HUES64 (cell line): ENCODE measurements around the gene DUSP28.

Experiments
- H3K27ac ChIP-seq: 2 replicates; pipeline ENCODE4 v1.7.0; 2013; ENCODE audit warnings: low read depth, low read length, inconsistent platforms
- H3K27me3 ChIP-seq: 2 replicates; pipeline ENCODE4 v1.6.1; 2013; ENCODE audit warnings: mild to moderate bottlenecking, low read length; ENCODE audit not compliant: insufficient read depth
- H3K36me3 ChIP-seq: 2 replicates; pipeline ENCODE4 v1.6.1; 2013; ENCODE audit warnings: mild to moderate bottlenecking, low read length; ENCODE audit not compliant: insufficient read depth
- H3K4me1 ChIP-seq: 2 replicates; pipeline ENCODE4 v1.6.1; 2013; ENCODE audit warnings: mild to moderate bottlenecking, low read length, moderate library complexity; ENCODE audit not compliant: insufficient read depth
- H3K4me3 ChIP-seq: 2 replicates; pipeline ENCODE4 v1.5.1; 2013; ENCODE audit warnings: mild to moderate bottlenecking, low read length, moderate library complexity
- H3K9ac ChIP-seq: 2 replicates; pipeline ENCODE4 v1.6.1; 2013; ENCODE audit warnings: mild to moderate bottlenecking, low read depth, low read length
- H3K9me3 ChIP-seq: 2 replicates; pipeline ENCODE4 v1.6.1; 2013; ENCODE audit warnings: low read depth, low read length; ENCODE audit not compliant: insufficient read depth
- WGBS: fragments of 150-250, 120-280 bp; methylation state at CpG from one replicate; pipeline ENCODE4 v1.1.7; 2013; ENCODE audit warnings: missing lambda C conversion rate; 5-methylcytosine and 5-hydroxymethylcytosine counted together

Gene DUSP28

DNA sequence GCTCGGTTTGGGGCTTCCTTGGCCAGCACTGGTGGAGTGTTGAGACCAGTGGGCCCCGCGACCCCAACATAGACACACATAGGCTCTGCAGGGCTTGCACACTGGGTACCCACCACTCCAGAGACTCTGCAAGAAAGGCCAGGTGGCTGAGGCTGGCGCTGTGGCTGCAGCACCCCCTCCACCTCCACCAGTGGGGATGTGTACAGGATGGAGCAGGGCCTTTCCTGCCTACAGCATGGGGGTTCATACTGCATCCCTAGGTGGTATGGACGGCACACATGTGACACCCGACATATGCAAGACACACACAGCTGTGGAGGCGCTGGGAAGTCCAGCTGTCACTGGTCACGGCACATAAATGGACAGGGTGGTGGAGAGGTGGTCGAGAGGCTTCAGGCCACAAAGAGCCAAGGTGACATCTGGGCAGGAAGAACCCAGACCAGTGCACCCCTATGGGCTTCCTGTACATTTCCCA lies 9.4 kb downstream of the DUSP28 start:
- no peak overlapping the region for H3K27ac ChIP-seq
- no peak overlapping the region for H3K9ac ChIP-seq
- 94% methylated on average over 9 of the region's 9 CpGs for WGBS
- H3K36me3 ChIP-seq = no peaks in the 10 kb centered on the region
- H3K4me3 ChIP-seq = no peak overlapping the region
- H3K9me3 ChIP-seq = no peaks in the 10 kb centered on the region
- H3K27me3 ChIP-seq = peaks cover 34% of the 10 kb centered on the region
- peaks cover 9% of the 10 kb centered on the region; the same call in 1 of the 2 replicates for H3K4me1 ChIP-seq

DNA sequence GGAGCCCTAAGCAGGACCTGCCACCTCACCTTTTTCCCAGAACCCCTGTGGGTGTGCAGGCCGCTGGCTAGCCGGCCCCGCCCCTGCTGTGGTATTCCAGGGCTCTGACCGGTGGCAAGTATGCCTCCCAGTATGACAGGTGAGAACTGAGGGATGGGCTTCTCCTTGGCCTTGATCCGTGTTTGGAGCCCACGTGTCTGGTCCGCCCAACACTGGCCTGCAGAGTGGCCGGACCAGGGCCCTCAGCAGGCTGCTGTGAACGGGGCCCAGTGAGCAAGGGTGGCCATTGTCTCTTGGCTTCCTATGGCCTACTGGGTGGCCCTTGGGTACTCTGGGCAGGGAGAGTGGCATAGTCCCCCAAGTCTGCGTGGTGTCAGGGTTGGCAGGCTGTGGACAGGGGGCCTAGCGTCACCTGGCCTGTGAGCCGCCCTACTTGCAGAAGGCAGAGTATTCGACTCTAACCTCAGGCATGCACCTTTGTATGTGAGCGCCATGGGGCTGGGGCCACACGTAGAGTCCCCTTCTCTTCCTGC lies 9.9 kb downstream of the DUSP28 start:
- Histone ChIP-seq H3K36me3 (no peaks in the 10 kb centered on the region), H3K4me3 (no peak overlapping the region), H3K27me3 (peaks cover 34% of the 10 kb centered on the region), H3K4me1 (peaks cover 9% of the 10 kb centered on the region; the same call in 1 of the 2 replicates), H3K27ac (no peak overlapping the region), H3K9ac (no peak overlapping the region), H3K9me3 (no peaks in the 10 kb centered on the region)
- WGBS = 94% methylated on average over 15 of the region's 15 CpGs

DNA sequence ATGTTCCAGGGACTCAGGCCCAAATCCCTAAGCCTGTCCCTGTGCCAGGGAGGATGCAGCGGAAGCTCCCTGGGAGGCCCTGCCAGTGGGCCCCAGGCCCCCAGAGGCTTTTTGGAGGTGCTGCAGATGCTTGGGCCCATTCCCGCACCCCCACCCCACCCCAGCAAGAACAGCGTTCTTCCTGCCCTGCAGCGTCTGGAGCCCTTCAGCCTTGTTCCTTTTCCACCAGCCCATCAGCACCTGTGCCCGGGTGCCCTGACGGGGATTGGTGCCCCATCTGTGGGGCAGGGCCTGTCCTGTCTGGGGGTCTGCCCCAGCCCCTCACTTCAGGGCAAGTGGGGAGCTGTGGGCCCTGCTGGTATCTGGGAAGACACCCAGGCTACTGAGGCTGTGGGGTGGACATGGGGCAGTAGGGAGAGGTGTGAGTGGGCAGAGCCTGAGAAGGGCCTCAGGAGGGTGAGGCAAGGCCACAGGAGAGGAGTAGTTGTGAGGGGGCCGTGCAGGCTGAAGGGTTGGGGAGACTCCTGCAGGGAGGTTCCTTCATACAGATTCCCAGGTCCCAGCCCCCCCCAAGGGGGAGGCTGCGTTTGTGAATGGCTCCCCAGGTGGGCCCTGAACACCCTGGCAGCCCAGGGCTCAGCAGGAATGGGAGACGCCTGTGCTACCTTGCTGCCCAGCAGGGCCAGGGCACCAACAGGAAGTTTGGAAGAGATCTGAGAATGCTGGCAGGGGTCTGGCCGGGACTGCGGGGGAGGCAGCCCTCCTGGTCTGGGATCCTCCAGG lies 10.6 kb downstream of the DUSP28 start:
- no peaks in the 10 kb centered on the region for H3K9me3 ChIP-seq
- H3K27ac ChIP-seq = no peak overlapping the region
- no peak overlapping the region for H3K4me3 ChIP-seq
- 91% methylated on average over 11 of the region's 11 CpGs for WGBS
- peaks cover 9% of the 10 kb centered on the region; the same call in 1 of the 2 replicates for H3K4me1 ChIP-seq
- no peak overlapping the region for H3K9ac ChIP-seq
- H3K36me3 ChIP-seq = no peaks in the 10 kb centered on the region
- peaks cover 34% of the 10 kb centered on the region for H3K27me3 ChIP-seq

DNA sequence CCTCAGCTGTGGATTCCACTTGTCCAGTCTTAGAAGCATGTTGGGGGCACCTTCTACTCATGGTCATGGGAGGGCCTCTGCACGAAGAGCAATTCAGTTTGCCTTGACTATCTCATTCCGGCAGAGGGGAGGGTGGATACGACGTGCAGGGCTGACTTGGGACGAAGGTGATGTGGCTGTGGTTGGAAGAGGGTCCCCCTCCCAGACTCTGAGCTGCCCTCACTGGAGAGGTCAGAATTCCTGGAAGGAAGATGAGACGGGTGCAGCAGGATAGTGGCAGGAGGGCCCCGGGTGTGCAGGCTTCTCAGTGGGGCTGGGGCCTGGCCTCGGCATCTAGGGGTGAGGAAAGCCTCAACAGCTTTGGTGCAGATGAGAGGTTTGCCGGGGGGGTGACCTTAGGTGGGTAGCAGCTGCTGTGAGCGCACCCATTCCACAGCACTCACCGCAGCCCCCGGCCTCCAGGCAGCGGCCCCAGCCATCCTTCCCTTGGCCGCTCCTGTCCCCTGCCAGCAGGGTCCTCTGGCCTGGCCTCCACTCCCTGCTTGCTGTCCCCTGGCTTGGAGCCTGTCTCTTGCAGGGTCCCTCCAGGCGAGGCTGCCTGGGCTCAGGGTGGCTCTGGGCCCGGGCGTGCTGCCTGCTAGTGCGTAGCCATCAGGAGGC lies 11.3 kb downstream of the DUSP28 start:
- Histone ChIP-seq H3K4me1 (0 out of 2 replicates have a peak, but pooled peaks cover 4% of the 10 kb centered on the region), H3K36me3 (no peaks in the 10 kb centered on the region), H3K4me3 (no peak overlapping the region), H3K9ac (no peak overlapping the region), H3K9me3 (no peaks in the 10 kb centered on the region), H3K27ac (no peak overlapping the region), H3K27me3 (peaks cover 34% of the 10 kb centered on the region)
- 91% methylated on average over 18 of the region's 18 CpGs for WGBS

DNA sequence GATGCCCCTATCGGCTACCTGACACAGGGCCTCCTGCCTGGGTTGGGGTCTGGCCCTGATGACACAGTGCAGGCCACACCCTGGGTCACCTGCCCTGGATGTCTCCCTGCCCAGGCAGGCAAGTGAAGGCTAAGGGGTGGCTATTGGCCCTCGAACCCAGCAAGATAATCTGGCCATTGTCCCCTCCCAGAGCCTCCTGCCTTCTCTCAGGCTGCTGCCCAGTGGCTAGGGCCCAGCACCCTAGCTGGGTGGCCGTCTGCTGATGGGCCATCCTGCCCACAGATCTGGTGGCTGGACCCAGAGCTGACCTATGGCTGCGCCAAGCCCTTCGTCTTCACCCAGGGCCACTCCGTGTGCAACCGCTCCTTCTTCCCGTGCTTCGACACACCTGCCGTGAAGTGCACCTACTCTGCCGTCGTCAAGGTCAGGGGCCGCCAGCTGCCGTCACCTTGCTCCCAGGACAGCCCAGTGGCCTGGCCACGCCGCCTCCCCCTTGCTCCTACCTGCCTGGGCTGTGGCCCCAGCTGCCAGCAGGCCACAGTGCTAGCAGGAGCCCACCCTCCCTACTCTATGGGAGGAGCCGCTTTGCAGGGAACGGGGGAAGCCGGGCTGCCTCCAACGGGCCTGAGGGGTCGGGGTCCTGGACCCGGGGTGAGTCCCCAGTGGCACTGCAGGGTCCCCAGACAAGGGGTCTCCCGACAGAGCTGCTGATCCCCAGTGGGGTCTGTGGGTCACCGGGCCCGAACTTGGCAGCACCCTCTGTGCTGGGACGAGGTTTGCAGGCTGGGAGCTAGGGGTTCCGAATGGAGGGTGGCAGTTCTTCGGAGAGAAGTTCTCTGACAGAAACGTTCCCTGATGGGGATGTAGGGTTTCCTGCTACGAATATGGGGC lies 12.2 kb downstream of the DUSP28 start:
- WGBS = 90% methylated on average over 30 of the region's 30 CpGs
- H3K4me3 ChIP-seq = no peak overlapping the region
- H3K36me3 ChIP-seq = no peaks in the 10 kb centered on the region
- H3K27me3 ChIP-seq = peaks cover 25% of the 10 kb centered on the region
- H3K9me3 ChIP-seq = no peaks in the 10 kb centered on the region
- no peak overlapping the region for H3K9ac ChIP-seq
- H3K4me1 ChIP-seq = 0 out of 2 replicates have a peak, but pooled peaks cover 3% of the 10 kb centered on the region
- no peak overlapping the region for H3K27ac ChIP-seq

DNA sequence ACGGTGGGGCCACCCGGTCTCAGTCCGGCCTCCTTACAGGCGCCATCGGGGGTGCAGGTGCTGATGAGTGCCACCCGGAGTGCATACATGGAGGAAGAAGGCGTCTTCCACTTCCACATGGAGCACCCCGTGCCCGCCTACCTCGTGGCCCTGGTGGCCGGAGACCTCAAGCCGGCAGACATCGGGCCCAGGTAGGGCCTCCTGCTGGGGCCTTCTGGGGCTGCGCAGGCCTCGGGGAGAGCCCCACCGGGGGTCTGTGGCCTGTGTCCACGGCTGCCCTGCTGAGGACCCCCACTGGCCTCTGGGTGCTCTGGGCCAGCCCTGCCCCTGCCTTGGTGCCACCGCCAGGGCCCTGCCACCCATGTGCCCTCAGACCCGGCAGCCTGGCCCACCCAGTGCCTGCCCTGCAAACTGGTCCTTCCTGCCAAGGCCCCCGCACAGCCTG lies 12.9 kb downstream of the DUSP28 start:
- Histone ChIP-seq H3K9ac (no peak overlapping the region), H3K27ac (no peak overlapping the region), H3K4me1 (no peaks in the 10 kb centered on the region), H3K27me3 (peaks cover 18% of the 10 kb centered on the region), H3K36me3 (no peaks in the 10 kb centered on the region), H3K9me3 (no peaks in the 10 kb centered on the region), H3K4me3 (no peak overlapping the region)
- WGBS = 93% methylated on average over 20 of the region's 20 CpGs

DNA sequence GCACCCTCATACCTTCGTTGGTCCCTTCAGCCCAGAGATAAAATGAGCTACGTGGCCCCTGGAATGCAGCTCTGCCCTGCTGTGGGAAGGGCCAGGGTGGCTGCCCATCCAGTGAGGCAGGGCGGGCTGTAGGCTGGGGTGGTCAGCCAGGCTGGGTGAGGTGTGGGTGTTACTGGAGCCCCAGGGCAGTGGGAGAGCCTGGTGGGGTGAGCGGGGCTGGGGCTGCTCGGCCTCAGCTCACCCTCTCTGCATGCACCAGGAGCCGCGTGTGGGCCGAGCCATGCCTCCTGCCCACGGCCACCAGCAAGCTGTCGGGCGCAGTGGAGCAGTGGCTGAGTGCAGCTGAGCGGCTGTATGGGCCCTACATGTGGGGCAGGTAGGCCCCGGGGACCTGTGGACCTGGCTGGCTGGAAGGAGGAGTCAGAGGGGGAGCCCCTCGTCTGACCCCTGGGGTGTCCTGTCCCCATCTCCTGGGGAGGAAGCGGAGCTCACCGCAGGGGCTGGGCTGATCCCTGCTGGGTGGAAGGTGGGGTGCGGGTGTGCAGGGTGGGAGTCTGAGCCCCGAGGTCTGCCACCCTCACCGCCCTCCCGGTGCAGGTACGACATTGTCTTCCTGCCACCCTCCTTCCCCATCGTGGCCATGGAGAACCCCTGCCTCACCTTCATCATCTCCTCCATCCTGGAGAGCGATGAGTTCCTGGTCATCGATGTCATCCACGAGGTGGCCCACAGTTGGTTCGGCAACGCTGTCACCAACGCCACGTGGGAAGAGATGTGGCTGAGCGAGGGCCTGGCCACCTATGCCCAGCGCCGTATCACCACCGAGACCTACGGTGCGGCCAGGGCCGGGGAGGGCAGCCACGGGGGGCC lies 13.6 kb downstream of the DUSP28 start:
- H3K27me3 ChIP-seq = peaks cover 15% of the 10 kb centered on the region
- no peak overlapping the region for H3K27ac ChIP-seq
- H3K4me3 ChIP-seq = no peak overlapping the region
- H3K36me3 ChIP-seq = no peaks in the 10 kb centered on the region
- H3K9ac ChIP-seq = no peak overlapping the region
- no peaks in the 10 kb centered on the region for H3K4me1 ChIP-seq
- WGBS = 92% methylated on average over 37 of the region's 37 CpGs
- no peaks in the 10 kb centered on the region for H3K9me3 ChIP-seq

DNA sequence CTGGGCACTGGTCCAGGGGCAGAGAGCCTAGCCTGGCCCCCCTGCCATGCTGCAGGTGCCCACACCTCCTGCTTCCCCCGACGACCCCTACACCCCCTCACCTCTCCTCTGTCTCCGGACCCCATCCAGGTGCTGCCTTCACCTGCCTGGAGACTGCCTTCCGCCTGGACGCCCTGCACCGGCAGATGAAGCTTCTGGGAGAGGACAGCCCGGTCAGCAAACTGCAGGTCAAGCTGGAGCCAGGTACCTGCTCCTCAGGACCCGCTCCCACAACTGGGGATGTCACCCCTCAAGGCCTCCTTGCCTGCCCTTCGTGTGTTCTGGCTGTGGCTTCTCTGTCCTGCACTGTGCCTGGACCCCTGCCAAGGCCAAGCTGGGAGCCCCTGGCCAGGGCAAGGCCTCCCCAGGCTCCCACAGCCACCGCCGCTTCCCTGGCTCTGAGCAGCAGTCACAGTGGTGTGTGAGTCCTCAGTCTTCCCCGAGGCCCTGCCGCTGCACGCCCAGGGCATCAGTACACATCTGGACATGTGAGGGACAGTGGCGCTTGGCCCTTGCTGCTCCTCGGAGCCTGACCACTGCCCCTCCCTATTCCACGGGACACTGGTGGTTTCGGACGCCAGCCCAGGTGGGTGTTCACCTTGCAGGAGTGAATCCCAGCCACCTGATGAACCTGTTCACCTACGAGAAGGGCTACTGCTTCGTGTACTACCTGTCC lies 14.4 kb downstream of the DUSP28 start:
- Histone ChIP-seq H3K9ac (no peak overlapping the region), H3K36me3 (no peaks in the 10 kb centered on the region), H3K9me3 (no peaks in the 10 kb centered on the region), H3K27me3 (peaks cover 7% of the 10 kb centered on the region), H3K4me3 (no peak overlapping the region), H3K4me1 (no peaks in the 10 kb centered on the region), H3K27ac (no peak overlapping the region)
- WGBS = 92% methylated on average over 21 of the region's 21 CpGs

DNA sequence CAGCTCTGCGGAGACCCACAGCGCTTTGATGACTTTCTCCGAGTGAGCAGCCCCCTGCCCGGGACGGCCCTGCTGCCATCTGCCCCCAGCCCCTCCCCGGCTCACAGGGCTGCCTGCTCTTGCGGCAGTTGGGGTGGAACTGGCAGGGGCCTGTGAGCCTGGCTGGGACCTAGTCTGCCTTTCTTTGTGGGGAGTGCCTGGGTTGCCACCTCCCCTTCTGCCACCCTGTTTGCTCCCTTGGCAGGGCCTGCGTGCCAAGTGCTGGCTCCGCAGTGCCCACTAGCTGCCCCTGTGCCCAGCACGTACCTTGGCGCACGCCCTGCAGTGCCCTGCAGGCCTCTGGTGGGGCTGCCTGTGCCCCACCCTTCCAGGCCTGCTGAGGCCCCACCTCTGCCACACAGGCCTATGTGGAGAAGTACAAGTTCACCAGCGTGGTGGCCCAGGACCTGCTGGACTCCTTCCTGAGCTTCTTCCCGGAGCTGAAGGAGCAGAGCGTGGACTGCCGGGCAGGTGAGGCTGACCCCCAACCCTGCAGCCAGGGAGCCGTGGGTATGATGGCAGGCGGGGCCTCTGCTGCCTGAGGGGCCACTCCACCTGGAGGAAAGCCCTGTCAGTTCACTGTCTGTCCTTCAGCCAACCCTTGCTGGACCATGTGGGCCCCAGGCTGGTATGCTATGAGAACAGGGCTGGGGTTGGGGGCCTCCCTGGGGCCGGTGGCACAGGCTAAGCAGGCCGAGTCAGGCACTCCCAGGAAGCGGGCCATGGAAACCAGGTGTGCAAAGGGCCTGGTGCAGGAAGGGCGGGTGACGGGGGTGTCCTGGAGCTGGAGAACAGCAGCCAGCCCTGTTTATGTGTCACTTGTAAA lies 15.2 kb downstream of the DUSP28 start:
- H3K27ac ChIP-seq = no peak overlapping the region
- no peaks in the 10 kb centered on the region for H3K9me3 ChIP-seq
- no peaks in the 10 kb centered on the region for H3K4me1 ChIP-seq
- no peaks in the 10 kb centered on the region for H3K36me3 ChIP-seq
- no peak overlapping the region for H3K9ac ChIP-seq
- WGBS = 92% methylated on average over 23 of the region's 23 CpGs
- no peaks in the 10 kb centered on the region; the same call in 1 of the 2 replicates for H3K27me3 ChIP-seq
- no peak overlapping the region for H3K4me3 ChIP-seq
